Tibial artery (tissue), 4 donors: Measurements from ENCODE around the gene GFPT1.
A peak's percentile ranks its signal among the peaks of the same experiment; 100 is the strongest.

Experiments
- DNase-seq, 2 donors: peaks; one replicate each; pipeline ENCODE4 v3.0.0-alpha.2; 2019
- H3K27ac ChIP-seq, 2 donors: fragments of 200-600 bp; sonication (generic) in 1 of 2; 1 replicate in 1 of 2; 2 replicates in 1 of 2; pipeline ENCODE4 v1.5.1; 2018 to 2019; ENCODE audit warnings: mild to moderate bottlenecking in 1 of 2
- H3K27me3 ChIP-seq, 2 donors: fragments of 200-600 bp; sonication (generic) in 1 of 2; one replicate each; pipeline versions ENCODE4 v1.5.1 to v1.6.0; 2016 to 2019
- H3K36me3 ChIP-seq, 3 donors: fragments of 200-600 bp; sonication (generic) in 2 of 3; one replicate each; pipeline ENCODE4 v1.5.1; 2016 to 2019; ENCODE audit warnings: mild to moderate bottlenecking in 2 of 3
- H3K4me1 ChIP-seq, 4 donors: fragments of 200-600 bp; sonication (generic) in 2 of 4; 1 replicate in 3 of 4; 2 replicates in 1 of 4; pipeline ENCODE4 v1.5.1; 2016 to 2019
- H3K4me3 ChIP-seq, 2 donors: fragments of 200-600 bp; sonication (generic) in 1 of 2; 1 replicate in 1 of 2; 2 replicates in 1 of 2; pipeline ENCODE4 v1.5.1; 2018 to 2019; ENCODE audit warnings: mild to moderate bottlenecking in 2 of 2
- H3K9me3 ChIP-seq, 3 donors: fragments of 200-600 bp; sonication (generic) in 1 of 3; one replicate each; pipeline ENCODE4 v1.5.1; 2016 to 2019
- intact Hi-C: fragments of 100-400 bp; cut with DNase I; formaldehyde crosslinking; loops from one replicate; pipeline ENCODE4 v1.15.0; 2023; ENCODE audit warnings: low total_unique reads
- TF ChIP-seq, protein P1 (sequence below), 2 experiments: fragments of 200-600 bp in 1 of 2; fragments of 450-650 bp in 1 of 2; IDR thresholded peaks; one replicate each; pipeline ENCODE4 v1.5.1; 2017 to 2019; ENCODE audit warnings: antibody characterized with exemption in 2 of 2, mild to moderate bottlenecking in 1 of 2, moderate library complexity in 1 of 2

Gene GFPT1

DNA sequence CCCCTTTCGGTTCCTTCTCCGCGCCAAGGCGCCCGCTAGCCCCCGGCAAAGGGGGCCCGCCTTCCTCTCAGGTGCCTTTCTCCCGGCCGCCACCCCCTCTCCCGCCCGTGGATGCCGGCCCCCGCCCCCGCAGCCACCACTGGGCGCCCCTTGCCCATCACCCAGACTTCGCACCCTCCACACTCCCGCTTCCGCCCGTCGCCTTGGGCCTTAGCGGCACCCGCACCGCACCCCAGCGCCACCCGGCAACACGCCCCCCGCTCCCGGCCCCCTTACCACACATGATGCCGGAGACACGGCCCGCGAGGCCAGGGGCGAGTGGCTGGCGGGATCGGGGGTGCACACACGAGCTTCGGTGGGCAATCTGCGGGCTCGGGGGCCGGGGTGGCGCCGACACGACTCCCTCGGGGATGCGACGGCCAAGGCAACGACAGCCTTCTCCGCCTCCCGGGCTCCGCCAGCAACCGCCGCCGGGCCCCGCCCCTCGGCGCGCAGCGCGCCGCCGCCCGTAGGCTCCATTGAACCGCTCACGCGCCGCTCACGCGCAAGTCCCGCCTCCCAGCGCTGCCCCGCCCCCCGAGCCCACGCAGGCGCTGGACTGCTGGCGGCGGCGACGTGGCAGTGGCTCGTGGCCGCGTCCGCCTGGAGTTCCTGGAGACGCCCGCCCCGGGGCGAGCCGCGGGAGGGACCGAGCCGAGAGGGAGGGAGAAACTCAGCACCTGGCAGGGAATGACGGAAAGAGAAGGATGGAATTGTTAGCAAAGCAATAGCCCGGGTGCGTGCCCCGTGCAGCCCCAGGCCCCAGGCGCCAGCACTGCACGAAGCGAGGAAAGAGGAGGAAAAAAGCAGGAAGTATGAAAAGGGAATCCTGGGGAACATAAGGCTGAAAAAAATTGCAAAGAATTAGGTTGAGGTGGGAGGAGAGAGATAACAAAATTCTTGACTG lies at the start of gene GFPT1:
Gene GFPT1, minus strand, starts transcription at position 439 of the 946 bp plus-strand sequence. Its CDS starts 156 bp downstream, at position 283.
- intact Hi-C loops = loop anchor here (10.0 kb wide), 1 partner anchor 48 kb away; the partner anchor contains the start of gene NFU1
- H3K27ac ChIP-seq = peak within 1 kb of the TSS; percentile 87 to 95
- peak within 1 kb of the TSS; percentile 76 to 99 for H3K4me3 ChIP-seq
- H3K36me3 ChIP-seq = no peaks in the 10 kb centered on the region
- TF ChIP-seq, protein P1, sequence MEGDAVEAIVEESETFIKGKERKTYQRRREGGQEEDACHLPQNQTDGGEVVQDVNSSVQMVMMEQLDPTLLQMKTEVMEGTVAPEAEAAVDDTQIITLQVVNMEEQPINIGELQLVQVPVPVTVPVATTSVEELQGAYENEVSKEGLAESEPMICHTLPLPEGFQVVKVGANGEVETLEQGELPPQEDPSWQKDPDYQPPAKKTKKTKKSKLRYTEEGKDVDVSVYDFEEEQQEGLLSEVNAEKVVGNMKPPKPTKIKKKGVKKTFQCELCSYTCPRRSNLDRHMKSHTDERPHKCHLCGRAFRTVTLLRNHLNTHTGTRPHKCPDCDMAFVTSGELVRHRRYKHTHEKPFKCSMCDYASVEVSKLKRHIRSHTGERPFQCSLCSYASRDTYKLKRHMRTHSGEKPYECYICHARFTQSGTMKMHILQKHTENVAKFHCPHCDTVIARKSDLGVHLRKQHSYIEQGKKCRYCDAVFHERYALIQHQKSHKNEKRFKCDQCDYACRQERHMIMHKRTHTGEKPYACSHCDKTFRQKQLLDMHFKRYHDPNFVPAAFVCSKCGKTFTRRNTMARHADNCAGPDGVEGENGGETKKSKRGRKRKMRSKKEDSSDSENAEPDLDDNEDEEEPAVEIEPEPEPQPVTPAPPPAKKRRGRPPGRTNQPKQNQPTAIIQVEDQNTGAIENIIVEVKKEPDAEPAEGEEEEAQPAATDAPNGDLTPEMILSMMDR (IDR thresholded peaks at IDR 0.05) = no peak
- H3K27me3 ChIP-seq = no peaks in the 10 kb centered on the region
- H3K9me3 ChIP-seq = no peaks in the 10 kb centered on the region
- H3K4me1 ChIP-seq = peaks cover 0 to 47% (median 12%) of the 10 kb centered on the region in 4 donors
- peak; percentile 93 to 98 for DNase-seq

GRCh38 chr2:69436596-69436937 lies 49.5 kb upstream of the GFPT1 start:
- DNase-seq = no peak
- intact Hi-C loops = loop anchor here (10.0 kb wide), 1 partner anchor 52 kb away; the partner anchor contains the start of gene GFPT1
- TF ChIP-seq, protein P1 (IDR thresholded peaks at IDR 0.05) = peak in 1 of 2 experiments; percentile 5

DNA sequence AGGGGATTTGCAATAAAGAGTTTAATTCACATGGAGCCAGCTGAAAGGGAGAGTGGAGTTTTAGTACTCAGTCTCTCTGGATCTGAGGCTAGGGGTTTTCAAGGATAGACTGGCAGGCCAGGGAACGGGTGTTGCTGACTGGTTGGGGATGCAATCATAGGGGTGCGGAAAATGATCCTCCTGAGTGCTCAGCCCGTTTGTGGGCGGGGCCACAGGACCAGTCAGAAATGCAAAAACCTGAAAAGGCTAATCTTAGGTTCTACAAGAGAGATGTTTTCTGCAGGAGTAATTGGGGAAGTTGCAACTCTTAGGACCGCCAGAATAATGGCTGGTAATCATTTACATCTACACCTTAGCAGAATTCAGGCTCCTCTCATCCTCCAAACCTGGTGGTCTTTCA lies 47.7 kb upstream of the GFPT1 start:
- no peaks in the 10 kb centered on the region for H3K27me3 ChIP-seq
- peaks cover 13 to 22% (median 19%) of the 10 kb centered on the region in 3 donors for H3K36me3 ChIP-seq
- no peak overlapping the region for H3K27ac ChIP-seq
- TF ChIP-seq, protein P1 (IDR thresholded peaks at IDR 0.05) = no peak
- H3K4me1 ChIP-seq = peaks cover 0 to 40% (median 12%) of the 10 kb centered on the region in 4 donors
- H3K4me3 ChIP-seq = no peak overlapping the region
- no peaks in the 10 kb centered on the region for H3K9me3 ChIP-seq
- intact Hi-C loops = loop anchor here (10.0 kb wide), 1 partner anchor 50 kb away; the partner anchor contains the start of gene GFPT1
- no peak for DNase-seq

More at GRCh38 chr2:69436596-69436937, 49.5 kb upstream of the GFPT1 start:
- Histone ChIP-seq H3K4me3 (peak overlapping the region; percentile 74 to 95), H3K27me3 (no peaks in the 10 kb centered on the region), H3K9me3 (no peaks in the 10 kb centered on the region), H3K4me1 (peaks cover 0 to 40% (median 12%) of the 10 kb centered on the region in 4 donors), H3K27ac (peak overlapping the region; percentile 95 to 99), H3K36me3 (peaks cover 0 to 5% (median 3%) of the 10 kb centered on the region in 3 donors)

DNA sequence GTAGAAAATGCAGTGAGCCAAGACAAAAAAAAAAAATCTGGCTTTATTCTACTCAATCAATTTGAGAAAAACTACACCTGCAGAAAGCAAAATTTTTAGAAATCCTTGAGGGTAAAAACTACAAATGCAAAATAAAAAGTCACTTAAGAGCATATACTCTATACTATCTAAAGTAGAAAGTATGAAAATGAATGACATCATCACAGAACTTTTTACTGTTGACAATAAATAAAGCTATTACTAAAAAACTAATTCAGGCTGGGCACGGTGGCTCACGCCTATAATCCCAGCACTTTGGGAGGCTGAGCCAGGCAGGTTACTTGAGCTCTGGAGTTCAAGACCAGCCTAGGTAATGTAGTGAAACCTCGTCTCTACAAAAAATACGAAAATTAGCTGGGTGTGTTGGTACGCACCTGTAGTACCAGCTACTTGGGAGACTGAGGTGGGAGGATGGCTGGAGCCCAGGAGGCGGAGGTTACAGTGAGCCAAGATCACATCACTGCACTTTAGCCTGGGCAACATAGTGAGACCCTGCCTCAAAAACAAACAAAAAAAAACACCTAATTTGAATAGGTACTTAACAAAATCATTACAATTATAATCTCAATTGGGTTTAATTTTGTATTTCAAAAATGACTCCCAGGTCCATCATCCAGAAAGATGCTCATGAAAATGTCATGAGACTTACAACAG lies 42.6 kb upstream of the GFPT1 start:
- no peak for DNase-seq
- H3K27ac ChIP-seq = no peak overlapping the region
- intact Hi-C loops = loop anchor here (10.0 kb wide), 1 partner anchor 45 kb away; the partner anchor contains the start of gene GFPT1
- TF ChIP-seq, protein P1 (IDR thresholded peaks at IDR 0.05) = no peak
- no peaks in the 10 kb centered on the region for H3K27me3 ChIP-seq
- H3K9me3 ChIP-seq = no peaks in the 10 kb centered on the region
- peaks cover 0 to 11% (median 3%) of the 10 kb centered on the region in 4 donors for H3K4me1 ChIP-seq
- H3K36me3 ChIP-seq = peaks cover 28 to 65% (median 65%) of the 10 kb centered on the region in 3 donors
- no peak overlapping the region for H3K4me3 ChIP-seq

GRCh38 chr2:69428981-69429380 lies 42.0 kb upstream of the GFPT1 start:
- H3K27ac ChIP-seq = no peak overlapping the region
- H3K9me3 ChIP-seq = no peaks in the 10 kb centered on the region
- no peak for DNase-seq
- peaks cover 28 to 65% (median 65%) of the 10 kb centered on the region in 3 donors for H3K36me3 ChIP-seq
- H3K4me3 ChIP-seq = no peak overlapping the region
- TF ChIP-seq, protein P1 (IDR thresholded peaks at IDR 0.05) = no peak
- no peaks in the 10 kb centered on the region for H3K27me3 ChIP-seq
- intact Hi-C loops = no loop called here
- peaks cover 0 to 7% (median 3%) of the 10 kb centered on the region in 4 donors for H3K4me1 ChIP-seq
